Liver (tissue), 3 donors: ENCODE results near the gene DPYD.

Experiments
- TAF1 ChIP-seq: conservative IDR thresholded peaks from 2 replicates; pipeline ENCODE4 v1.6.1; 2016; ENCODE audit warnings: antibody characterized with exemption, mild to moderate bottlenecking
- TF ChIP-seq, protein P1 (sequence below): IDR thresholded peaks from 2 replicates; pipeline ENCODE4 v1.6.1; 2016; ENCODE audit warnings: antibody characterized with exemption, mild to moderate bottlenecking
- TF ChIP-seq, protein P2 (sequence below): fragments of 150-350 bp; IDR thresholded peaks from 2 replicates; pipeline ENCODE4 v1.5.1; 2017; ENCODE audit warnings: improper control_type of control experiment, low read depth, low read length; ENCODE audit not compliant: missing input control
- donor health status: healthy.
- donor health status: healthy.

DNA sequence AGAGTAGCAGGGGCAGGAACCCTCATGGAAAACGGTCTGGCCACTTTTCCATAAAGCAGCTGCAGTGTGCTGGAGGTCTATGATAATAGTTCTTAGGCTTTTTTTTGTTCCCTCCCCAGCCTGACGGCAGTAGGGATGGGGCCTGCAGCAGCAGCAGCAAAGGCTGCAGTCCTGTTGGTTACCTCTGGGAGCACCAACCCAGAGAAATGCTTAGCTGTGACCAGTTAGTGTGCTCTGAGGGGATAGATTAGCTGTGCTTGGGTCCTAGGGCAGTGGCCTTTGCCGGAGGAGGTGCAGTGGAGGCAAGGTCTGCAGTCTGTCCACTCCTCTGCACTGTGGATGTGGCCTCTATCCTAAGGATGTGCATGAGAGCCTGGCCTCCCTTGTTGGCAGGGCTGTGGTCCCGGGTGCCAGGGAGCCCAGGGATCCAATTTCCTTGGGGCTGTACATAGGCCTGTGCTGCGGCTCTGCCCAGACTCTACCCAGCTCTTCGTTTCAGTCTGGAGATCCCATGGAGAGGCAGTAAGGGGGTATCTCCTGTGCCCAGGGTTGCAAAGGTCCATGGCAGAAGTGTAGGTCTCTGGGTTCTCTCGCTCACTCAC lies 876.6 kb downstream of the DPYD start:
- TF ChIP-seq TAF1 = no peak
- TF ChIP-seq, protein P1, sequence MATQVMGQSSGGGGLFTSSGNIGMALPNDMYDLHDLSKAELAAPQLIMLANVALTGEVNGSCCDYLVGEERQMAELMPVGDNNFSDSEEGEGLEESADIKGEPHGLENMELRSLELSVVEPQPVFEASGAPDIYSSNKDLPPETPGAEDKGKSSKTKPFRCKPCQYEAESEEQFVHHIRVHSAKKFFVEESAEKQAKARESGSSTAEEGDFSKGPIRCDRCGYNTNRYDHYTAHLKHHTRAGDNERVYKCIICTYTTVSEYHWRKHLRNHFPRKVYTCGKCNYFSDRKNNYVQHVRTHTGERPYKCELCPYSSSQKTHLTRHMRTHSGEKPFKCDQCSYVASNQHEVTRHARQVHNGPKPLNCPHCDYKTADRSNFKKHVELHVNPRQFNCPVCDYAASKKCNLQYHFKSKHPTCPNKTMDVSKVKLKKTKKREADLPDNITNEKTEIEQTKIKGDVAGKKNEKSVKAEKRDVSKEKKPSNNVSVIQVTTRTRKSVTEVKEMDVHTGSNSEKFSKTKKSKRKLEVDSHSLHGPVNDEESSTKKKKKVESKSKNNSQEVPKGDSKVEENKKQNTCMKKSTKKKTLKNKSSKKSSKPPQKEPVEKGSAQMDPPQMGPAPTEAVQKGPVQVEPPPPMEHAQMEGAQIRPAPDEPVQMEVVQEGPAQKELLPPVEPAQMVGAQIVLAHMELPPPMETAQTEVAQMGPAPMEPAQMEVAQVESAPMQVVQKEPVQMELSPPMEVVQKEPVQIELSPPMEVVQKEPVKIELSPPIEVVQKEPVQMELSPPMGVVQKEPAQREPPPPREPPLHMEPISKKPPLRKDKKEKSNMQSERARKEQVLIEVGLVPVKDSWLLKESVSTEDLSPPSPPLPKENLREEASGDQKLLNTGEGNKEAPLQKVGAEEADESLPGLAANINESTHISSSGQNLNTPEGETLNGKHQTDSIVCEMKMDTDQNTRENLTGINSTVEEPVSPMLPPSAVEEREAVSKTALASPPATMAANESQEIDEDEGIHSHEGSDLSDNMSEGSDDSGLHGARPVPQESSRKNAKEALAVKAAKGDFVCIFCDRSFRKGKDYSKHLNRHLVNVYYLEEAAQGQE = no peak
- TF ChIP-seq, protein P2, sequence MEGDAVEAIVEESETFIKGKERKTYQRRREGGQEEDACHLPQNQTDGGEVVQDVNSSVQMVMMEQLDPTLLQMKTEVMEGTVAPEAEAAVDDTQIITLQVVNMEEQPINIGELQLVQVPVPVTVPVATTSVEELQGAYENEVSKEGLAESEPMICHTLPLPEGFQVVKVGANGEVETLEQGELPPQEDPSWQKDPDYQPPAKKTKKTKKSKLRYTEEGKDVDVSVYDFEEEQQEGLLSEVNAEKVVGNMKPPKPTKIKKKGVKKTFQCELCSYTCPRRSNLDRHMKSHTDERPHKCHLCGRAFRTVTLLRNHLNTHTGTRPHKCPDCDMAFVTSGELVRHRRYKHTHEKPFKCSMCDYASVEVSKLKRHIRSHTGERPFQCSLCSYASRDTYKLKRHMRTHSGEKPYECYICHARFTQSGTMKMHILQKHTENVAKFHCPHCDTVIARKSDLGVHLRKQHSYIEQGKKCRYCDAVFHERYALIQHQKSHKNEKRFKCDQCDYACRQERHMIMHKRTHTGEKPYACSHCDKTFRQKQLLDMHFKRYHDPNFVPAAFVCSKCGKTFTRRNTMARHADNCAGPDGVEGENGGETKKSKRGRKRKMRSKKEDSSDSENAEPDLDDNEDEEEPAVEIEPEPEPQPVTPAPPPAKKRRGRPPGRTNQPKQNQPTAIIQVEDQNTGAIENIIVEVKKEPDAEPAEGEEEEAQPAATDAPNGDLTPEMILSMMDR = no peak
